Measurements from ENCODE around the gene USE1. TPM values are rescaled to one million over a fixed set of nuclear protein-coding genes. Genes with fewer than 3 reads are reported as not detected.

USE1 gene
- total and polyA plus RNA-seq, 9 of the 15 experiments (the other 6 are each of a cell fraction or from before 2014, with no cell fraction given) = 17.3 to 52.4 (median 34.0) TPM

DNA sequence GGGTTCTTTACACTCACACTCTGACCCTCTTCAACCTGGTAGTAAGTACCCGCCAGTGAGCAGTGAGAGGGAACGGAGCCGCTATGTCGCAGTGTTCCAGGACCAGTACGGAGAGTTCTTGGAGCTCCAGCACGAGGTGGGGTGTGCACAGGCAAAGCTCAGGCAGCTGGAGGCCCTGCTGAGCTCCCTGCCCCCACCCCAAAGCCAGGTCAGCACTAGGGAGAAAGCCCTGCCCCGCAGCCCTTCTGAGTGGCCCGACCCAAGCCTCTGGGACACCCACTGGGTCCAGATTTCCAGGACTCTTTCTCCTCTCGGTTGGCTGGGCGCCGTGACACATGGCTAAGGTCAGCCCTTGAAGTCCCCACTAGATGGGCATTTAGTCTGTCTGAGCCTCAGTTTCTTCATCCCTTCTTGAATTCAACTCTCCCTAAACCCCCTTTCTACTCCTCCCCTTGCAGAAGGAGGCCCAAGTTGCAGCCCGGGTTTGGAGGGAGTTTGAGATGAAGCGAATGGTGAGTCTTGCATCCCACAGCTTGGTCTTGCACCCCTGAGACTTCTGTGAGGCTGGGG lies 12.7 kb downstream of the USE1 start:
- intact Hi-C loops (cut with micrococcal nuclease) (loop anchor here (1.0 to 5.0 kb wide), 2 partner anchors 7 to 39 kb away; partner anchors contain the start of gene BABAM1), in situ Hi-C loops (cut with MboI) (no loop called here)
- BruUV-seq (replicated peaks) = TSS peak; percentile 69
- Histone ChIP-seq H2AFZ (ENCODE audit: low read depth, low read length) (no peak overlapping the region), H3K79me2 (ENCODE audit: control insufficient read depth, insufficient read depth, low read length) (peaks cover 34% of the 10 kb centered on the region), H3K4me3 (peak overlapping the region; percentile 6; the same call in 1 of the 2 replicates), H3K27ac (ENCODE audit: extremely low read depth, low read depth, low read length) (peak overlapping the region; percentile 88), H3K4me2 (ENCODE audit: insufficient read depth, low read length) (peak overlapping the region; percentile 90), H3K9me1 (ENCODE audit: control insufficient read depth, insufficient read depth, low read length) (no peaks in the 10 kb centered on the region), H3K9ac (ENCODE audit: insufficient read depth in 1 of 2, low read depth in 2 of 2, low read length in 2 of 2) (peak overlapping the region; percentile 72 to 91), H3K27me3 (ENCODE audit: control insufficient read depth in 2 of 2, insufficient read depth in 2 of 2, low read length in 2 of 2) (no peaks in the 10 kb centered on the region), H3K4me1 (replicated peaks in 1 of 2; ENCODE audit: control insufficient read depth in 2 of 2, insufficient read depth in 2 of 2, low read length in 2 of 2) (peaks cover 6 to 41% of the 10 kb centered on the region in 2 experiments; a peak in 4 of 5 replicates), H3K36me3 (ENCODE audit: control insufficient read depth, insufficient read depth, low read length) (peaks cover 43% of the 10 kb centered on the region; the same call in 2 of the 3 replicates), H4K20me1 (replicated peaks; ENCODE audit: control insufficient read depth, insufficient read depth, low read length) (0 out of 2 replicates have a peak, but pooled peaks cover 4% of the 10 kb centered on the region), H3K9me3 (replicated peaks; ENCODE audit: control insufficient read depth, insufficient read depth, low read depth, low read length) (no peaks in the 10 kb centered on the region)
- peak; percentile 70 for FAIRE-seq
- POLR2A ChIA-PET = interaction anchor here (0.5 to 11.9 kb wide), 8 partner anchors 9 to 60 kb away, joined by 3 to 129 read pairs (median 3); partner anchors contain the start of genes ANKLE1, BABAM1, USE1 and USHBP1
- CTCF ChIA-PET (ENCODE audit: low intra/inter-chr PET ratio) = no interaction called here
- 37% methylated on average over 13 of the region's 13 CpGs for WGBS (ENCODE audit: insufficient coverage, low coverage, missing lambda C conversion rate)
- peak in 2 of 4 experiments; percentile 44 to 70 for DNase-seq (ENCODE audit: extremely low read depth in 1 of 4, low spot score in 3 of 4)
- ATAC-seq = peak; percentile 13
- TF ChIP-seq, protein P1, sequence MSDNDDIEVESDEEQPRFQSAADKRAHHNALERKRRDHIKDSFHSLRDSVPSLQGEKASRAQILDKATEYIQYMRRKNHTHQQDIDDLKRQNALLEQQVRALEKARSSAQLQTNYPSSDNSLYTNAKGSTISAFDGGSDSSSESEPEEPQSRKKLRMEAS (CRISPR knock-in tag; IDR thresholded peaks at IDR 0.05) = peak; percentile 57; the same call in 1 of the 2 replicates
- TF ChIP-seq, protein P2, sequence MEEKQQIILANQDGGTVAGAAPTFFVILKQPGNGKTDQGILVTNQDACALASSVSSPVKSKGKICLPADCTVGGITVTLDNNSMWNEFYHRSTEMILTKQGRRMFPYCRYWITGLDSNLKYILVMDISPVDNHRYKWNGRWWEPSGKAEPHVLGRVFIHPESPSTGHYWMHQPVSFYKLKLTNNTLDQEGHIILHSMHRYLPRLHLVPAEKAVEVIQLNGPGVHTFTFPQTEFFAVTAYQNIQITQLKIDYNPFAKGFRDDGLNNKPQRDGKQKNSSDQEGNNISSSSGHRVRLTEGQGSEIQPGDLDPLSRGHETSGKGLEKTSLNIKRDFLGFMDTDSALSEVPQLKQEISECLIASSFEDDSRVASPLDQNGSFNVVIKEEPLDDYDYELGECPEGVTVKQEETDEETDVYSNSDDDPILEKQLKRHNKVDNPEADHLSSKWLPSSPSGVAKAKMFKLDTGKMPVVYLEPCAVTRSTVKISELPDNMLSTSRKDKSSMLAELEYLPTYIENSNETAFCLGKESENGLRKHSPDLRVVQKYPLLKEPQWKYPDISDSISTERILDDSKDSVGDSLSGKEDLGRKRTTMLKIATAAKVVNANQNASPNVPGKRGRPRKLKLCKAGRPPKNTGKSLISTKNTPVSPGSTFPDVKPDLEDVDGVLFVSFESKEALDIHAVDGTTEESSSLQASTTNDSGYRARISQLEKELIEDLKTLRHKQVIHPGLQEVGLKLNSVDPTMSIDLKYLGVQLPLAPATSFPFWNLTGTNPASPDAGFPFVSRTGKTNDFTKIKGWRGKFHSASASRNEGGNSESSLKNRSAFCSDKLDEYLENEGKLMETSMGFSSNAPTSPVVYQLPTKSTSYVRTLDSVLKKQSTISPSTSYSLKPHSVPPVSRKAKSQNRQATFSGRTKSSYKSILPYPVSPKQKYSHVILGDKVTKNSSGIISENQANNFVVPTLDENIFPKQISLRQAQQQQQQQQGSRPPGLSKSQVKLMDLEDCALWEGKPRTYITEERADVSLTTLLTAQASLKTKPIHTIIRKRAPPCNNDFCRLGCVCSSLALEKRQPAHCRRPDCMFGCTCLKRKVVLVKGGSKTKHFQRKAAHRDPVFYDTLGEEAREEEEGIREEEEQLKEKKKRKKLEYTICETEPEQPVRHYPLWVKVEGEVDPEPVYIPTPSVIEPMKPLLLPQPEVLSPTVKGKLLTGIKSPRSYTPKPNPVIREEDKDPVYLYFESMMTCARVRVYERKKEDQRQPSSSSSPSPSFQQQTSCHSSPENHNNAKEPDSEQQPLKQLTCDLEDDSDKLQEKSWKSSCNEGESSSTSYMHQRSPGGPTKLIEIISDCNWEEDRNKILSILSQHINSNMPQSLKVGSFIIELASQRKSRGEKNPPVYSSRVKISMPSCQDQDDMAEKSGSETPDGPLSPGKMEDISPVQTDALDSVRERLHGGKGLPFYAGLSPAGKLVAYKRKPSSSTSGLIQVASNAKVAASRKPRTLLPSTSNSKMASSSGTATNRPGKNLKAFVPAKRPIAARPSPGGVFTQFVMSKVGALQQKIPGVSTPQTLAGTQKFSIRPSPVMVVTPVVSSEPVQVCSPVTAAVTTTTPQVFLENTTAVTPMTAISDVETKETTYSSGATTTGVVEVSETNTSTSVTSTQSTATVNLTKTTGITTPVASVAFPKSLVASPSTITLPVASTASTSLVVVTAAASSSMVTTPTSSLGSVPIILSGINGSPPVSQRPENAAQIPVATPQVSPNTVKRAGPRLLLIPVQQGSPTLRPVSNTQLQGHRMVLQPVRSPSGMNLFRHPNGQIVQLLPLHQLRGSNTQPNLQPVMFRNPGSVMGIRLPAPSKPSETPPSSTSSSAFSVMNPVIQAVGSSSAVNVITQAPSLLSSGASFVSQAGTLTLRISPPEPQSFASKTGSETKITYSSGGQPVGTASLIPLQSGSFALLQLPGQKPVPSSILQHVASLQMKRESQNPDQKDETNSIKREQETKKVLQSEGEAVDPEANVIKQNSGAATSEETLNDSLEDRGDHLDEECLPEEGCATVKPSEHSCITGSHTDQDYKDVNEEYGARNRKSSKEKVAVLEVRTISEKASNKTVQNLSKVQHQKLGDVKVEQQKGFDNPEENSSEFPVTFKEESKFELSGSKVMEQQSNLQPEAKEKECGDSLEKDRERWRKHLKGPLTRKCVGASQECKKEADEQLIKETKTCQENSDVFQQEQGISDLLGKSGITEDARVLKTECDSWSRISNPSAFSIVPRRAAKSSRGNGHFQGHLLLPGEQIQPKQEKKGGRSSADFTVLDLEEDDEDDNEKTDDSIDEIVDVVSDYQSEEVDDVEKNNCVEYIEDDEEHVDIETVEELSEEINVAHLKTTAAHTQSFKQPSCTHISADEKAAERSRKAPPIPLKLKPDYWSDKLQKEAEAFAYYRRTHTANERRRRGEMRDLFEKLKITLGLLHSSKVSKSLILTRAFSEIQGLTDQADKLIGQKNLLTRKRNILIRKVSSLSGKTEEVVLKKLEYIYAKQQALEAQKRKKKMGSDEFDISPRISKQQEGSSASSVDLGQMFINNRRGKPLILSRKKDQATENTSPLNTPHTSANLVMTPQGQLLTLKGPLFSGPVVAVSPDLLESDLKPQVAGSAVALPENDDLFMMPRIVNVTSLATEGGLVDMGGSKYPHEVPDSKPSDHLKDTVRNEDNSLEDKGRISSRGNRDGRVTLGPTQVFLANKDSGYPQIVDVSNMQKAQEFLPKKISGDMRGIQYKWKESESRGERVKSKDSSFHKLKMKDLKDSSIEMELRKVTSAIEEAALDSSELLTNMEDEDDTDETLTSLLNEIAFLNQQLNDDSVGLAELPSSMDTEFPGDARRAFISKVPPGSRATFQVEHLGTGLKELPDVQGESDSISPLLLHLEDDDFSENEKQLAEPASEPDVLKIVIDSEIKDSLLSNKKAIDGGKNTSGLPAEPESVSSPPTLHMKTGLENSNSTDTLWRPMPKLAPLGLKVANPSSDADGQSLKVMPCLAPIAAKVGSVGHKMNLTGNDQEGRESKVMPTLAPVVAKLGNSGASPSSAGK (IDR thresholded peaks at IDR 0.05) = peak; percentile 27; the same call in 1 of the 2 replicates
- 0 out of 2 replicates have a peak, but pooled peaks have one; percentile 14 for TF ChIP-seq PHF21A (IDR thresholded peaks at IDR 0.05; ENCODE audit: borderline replicate concordance, low read depth)
- TF ChIP-seq, protein P3, sequence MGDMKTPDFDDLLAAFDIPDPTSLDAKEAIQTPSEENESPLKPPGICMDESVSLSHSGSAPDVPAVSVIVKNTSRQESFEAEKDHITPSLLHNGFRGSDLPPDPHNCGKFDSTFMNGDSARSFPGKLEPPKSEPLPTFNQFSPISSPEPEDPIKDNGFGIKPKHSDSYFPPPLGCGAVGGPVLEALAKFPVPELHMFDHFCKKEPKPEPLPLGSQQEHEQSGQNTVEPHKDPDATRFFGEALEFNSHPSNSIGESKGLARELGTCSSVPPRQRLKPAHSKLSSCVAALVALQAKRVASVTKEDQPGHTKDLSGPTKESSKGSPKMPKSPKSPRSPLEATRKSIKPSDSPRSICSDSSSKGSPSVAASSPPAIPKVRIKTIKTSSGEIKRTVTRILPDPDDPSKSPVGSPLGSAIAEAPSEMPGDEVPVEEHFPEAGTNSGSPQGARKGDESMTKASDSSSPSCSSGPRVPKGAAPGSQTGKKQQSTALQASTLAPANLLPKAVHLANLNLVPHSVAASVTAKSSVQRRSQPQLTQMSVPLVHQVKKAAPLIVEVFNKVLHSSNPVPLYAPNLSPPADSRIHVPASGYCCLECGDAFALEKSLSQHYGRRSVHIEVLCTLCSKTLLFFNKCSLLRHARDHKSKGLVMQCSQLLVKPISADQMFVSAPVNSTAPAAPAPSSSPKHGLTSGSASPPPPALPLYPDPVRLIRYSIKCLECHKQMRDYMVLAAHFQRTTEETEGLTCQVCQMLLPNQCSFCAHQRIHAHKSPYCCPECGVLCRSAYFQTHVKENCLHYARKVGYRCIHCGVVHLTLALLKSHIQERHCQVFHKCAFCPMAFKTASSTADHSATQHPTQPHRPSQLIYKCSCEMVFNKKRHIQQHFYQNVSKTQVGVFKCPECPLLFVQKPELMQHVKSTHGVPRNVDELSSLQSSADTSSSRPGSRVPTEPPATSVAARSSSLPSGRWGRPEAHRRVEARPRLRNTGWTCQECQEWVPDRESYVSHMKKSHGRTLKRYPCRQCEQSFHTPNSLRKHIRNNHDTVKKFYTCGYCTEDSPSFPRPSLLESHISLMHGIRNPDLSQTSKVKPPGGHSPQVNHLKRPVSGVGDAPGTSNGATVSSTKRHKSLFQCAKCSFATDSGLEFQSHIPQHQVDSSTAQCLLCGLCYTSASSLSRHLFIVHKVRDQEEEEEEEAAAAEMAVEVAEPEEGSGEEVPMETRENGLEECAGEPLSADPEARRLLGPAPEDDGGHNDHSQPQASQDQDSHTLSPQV (IDR thresholded peaks at IDR 0.05) = 0 out of 2 replicates have a peak, but pooled peaks have one; percentile 28

Data from K562 (cell line).